CD4-positive, alpha-beta T cell (primary cell): ENCODE measurements around the gene CALN1. TPM values are rescaled to one million over a fixed set of nuclear protein-coding genes. Genes with fewer than 3 reads are reported as not detected.

Experiments
- ATAC-seq: fragments of 200-7000 bp; cut with Tn5 transposase; one replicate; pipeline ENCODE4 v1.10.0; 2022; ENCODE audit warnings: mild to moderate bottlenecking; ENCODE audit not compliant: poor library complexity
- CTCF ChIA-PET: fragments of 350-600 bp; sonication (Branson Sonifier 250); formaldehyde crosslinking; loops from one replicate; lab custom pipeline; 2021; ENCODE audit warnings: antibody characterized with exemption, inconsistent platforms; lab: Charles Lee
- POLR2A ChIA-PET: fragments of 350-600 bp; sonication (Branson Sonifier 250); formaldehyde crosslinking; loops from one replicate; lab custom pipeline; 2021; ENCODE audit warnings: antibody characterized with exemption, inconsistent platforms; lab: Charles Lee
- DNase-seq, 14 experiments: peaks; one replicate each; pipeline ENCODE4 v3.0.0-alpha.2; 2013 to 2020; ENCODE audit warnings: mixed read lengths in 2 of 14
- H3K27ac ChIP-seq, 2 donors: one replicate each; pipeline versions ENCODE4 v1.5.1 to v1.7.0; 2013; ENCODE audit warnings: low read length in 2 of 2, low read depth in 1 of 2, mild to moderate bottlenecking in 1 of 2
- H3K27me3 ChIP-seq, 2 experiments: 1 replicate in 1 of 2; 2 replicates in 1 of 2; pipeline versions ENCODE4 v1.6.1 to v1.7.0; 2013; ENCODE audit warnings: low read length in 2 of 2, control low read depth in 1 of 2, mild to moderate bottlenecking in 1 of 2, moderate library complexity in 1 of 2; ENCODE audit not compliant: insufficient read depth in 2 of 2, control insufficient read depth in 1 of 2
- H3K36me3 ChIP-seq: one replicate; pipeline ENCODE4 v1.6.1; 2013; ENCODE audit warnings: low read length, control low read depth; ENCODE audit not compliant: insufficient read depth
- H3K4me1 ChIP-seq: one replicate; pipeline ENCODE4 v1.6.1; 2013; ENCODE audit warnings: low read length, control low read depth; ENCODE audit not compliant: insufficient read depth
- H3K4me3 ChIP-seq: one replicate; pipeline ENCODE4 v1.5.1; 2013; ENCODE audit warnings: mild to moderate bottlenecking, low read length, moderate library complexity
- H3K9me3 ChIP-seq, 2 experiments: 1 replicate in 1 of 2; 2 replicates in 1 of 2; pipeline versions ENCODE4 v1.6.1 to v1.7.0; 2013; ENCODE audit warnings: low read length in 2 of 2, mild to moderate bottlenecking in 2 of 2, control low read depth in 1 of 2, moderate library complexity in 1 of 2; ENCODE audit not compliant: control insufficient read depth in 1 of 2, insufficient read depth in 1 of 2
- H3K27ac Mint-ChIP-seq: one replicate; pipeline ENCODE4 v1.8.0; 2020; ENCODE audit warnings: mixed read lengths
- H3K27me3 Mint-ChIP-seq: one replicate; pipeline ENCODE4 v1.8.0; 2021; ENCODE audit warnings: mixed read lengths
- H3K36me3 Mint-ChIP-seq: one replicate; pipeline ENCODE4 v1.8.0; 2021; ENCODE audit warnings: low read depth, mixed read lengths
- H3K4me1 Mint-ChIP-seq: one replicate; pipeline ENCODE4 v1.8.0; 2021; ENCODE audit warnings: low read depth, mixed read lengths
- H3K4me3 Mint-ChIP-seq: one replicate; pipeline ENCODE4 v1.8.0; 2020; ENCODE audit warnings: mild to moderate bottlenecking, mixed read lengths
- H3K9me3 Mint-ChIP-seq: one replicate; pipeline ENCODE4 v1.8.0; 2020; ENCODE audit warnings: mixed read lengths
- intact Hi-C, 2 experiments: fragments of 100-400 bp; cut with DNase I in 1 of 2; cut with micrococcal nuclease in 1 of 2; formaldehyde crosslinking; loops; one replicate each; pipeline versions ENCODE4 v1.15.1 to v1.9.0; 2023 to 2025; cut with DNase I, micrococcal nuclease
- total RNA-seq, 174 experiments: library from RNA in 2 of 174; stranded (reverse) in 2 of 174; gene quantifications; one replicate each; pipeline ENCODE4 v1.2.3 and lab custom pipeline; 2021 to 2026
- TF ChIP-seq, protein P1 (sequence below): fragments of 200-600 bp; IDR thresholded peaks from one replicate; pipeline ENCODE4 v1.8.0; 2022; ENCODE audit warnings: antibody characterized with exemption, mild to moderate bottlenecking

Gene CALN1
- total RNA-seq, 2 experiments from 2014 or later: 0.06 TPM; not detected in 1

- ATAC-seq (no peak), DNase-seq (no peak)
- Mint-ChIP-seq H3K36me3 (no peaks in the 10 kb centered on the region), H3K27me3 (no peaks in the 10 kb centered on the region), H3K27ac (no peak overlapping the region), H3K9me3 (no peaks in the 10 kb centered on the region), H3K4me1 (no peaks in the 10 kb centered on the region), H3K4me3 (no peak overlapping the region)
- no peaks in the 10 kb centered on the region for H3K27me3 ChIP-seq
- H3K27ac ChIP-seq: no peak overlapping the region
- TF ChIP-seq, protein P1, sequence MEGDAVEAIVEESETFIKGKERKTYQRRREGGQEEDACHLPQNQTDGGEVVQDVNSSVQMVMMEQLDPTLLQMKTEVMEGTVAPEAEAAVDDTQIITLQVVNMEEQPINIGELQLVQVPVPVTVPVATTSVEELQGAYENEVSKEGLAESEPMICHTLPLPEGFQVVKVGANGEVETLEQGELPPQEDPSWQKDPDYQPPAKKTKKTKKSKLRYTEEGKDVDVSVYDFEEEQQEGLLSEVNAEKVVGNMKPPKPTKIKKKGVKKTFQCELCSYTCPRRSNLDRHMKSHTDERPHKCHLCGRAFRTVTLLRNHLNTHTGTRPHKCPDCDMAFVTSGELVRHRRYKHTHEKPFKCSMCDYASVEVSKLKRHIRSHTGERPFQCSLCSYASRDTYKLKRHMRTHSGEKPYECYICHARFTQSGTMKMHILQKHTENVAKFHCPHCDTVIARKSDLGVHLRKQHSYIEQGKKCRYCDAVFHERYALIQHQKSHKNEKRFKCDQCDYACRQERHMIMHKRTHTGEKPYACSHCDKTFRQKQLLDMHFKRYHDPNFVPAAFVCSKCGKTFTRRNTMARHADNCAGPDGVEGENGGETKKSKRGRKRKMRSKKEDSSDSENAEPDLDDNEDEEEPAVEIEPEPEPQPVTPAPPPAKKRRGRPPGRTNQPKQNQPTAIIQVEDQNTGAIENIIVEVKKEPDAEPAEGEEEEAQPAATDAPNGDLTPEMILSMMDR: no peak
- ChIA-PET CTCF (no interaction called here), POLR2A (no interaction called here)
- peaks cover 0 to 31% of the 10 kb centered on the region in 2 experiments for H3K9me3 ChIP-seq
- intact Hi-C loops: no loop called here
- no peaks in the 10 kb centered on the region for H3K4me1 ChIP-seq
- no peak overlapping the region for H3K4me3 ChIP-seq
- no peaks in the 10 kb centered on the region for H3K36me3 ChIP-seq
Measured at GRCh38 chr7:72099784-72100183, 312.4 kb downstream of the CALN1 start.

- Mint-ChIP-seq H3K9me3 (no peaks in the 10 kb centered on the region), H3K36me3 (no peaks in the 10 kb centered on the region), H3K4me3 (no peak overlapping the region), H3K27ac (no peak overlapping the region), H3K4me1 (no peaks in the 10 kb centered on the region), H3K27me3 (no peaks in the 10 kb centered on the region)
- Histone ChIP-seq H3K36me3 (no peaks in the 10 kb centered on the region), H3K4me3 (no peak overlapping the region), H3K4me1 (no peaks in the 10 kb centered on the region), H3K27me3 (no peaks in the 10 kb centered on the region), H3K9me3 (peaks cover 0 to 31% of the 10 kb centered on the region in 2 experiments), H3K27ac (no peak overlapping the region)
- intact Hi-C loops: no loop called here
- ChIA-PET POLR2A (no interaction called here), CTCF (no interaction called here)
- ATAC-seq: no peak
- DNase-seq: no peak
- TF ChIP-seq, protein P1: no peak
Measured at GRCh38 chr7:72098807-72099580, 313.1 kb downstream of the CALN1 start.

GRCh38 chr7:72097226-72097625, 314.9 kb downstream of the CALN1 start:
- Histone ChIP-seq H3K4me3 (no peak overlapping the region), H3K27me3 (no peaks in the 10 kb centered on the region), H3K9me3 (peaks cover 5 to 30% of the 10 kb centered on the region in 2 experiments), H3K27ac (no peak overlapping the region), H3K4me1 (no peaks in the 10 kb centered on the region), H3K36me3 (no peaks in the 10 kb centered on the region)
- no peak overlapping the region for H3K27ac Mint-ChIP-seq
- TF ChIP-seq, protein P1: no peak
- DNase-seq (no peak), ATAC-seq (no peak)
- no peak overlapping the region for H3K4me3 Mint-ChIP-seq
- intact Hi-C loops: no loop called here
- H3K4me1 Mint-ChIP-seq: no peaks in the 10 kb centered on the region
- CTCF ChIA-PET: no interaction called here
- POLR2A ChIA-PET: no interaction called here
- H3K27me3 Mint-ChIP-seq: no peaks in the 10 kb centered on the region
- H3K36me3 Mint-ChIP-seq: no peaks in the 10 kb centered on the region
- H3K9me3 Mint-ChIP-seq: no peaks in the 10 kb centered on the region
